NCI-H446 (cell line): Measurements from ENCODE around the gene GRID1.
"Not testable (repeated sequence)": the region's sequence is repeated elsewhere in the genome, so short reads cannot be mapped to it uniquely, and the experiment has no call there.

Experiments used
- DNase-seq, 2 experiments: peaks; one replicate each; lab custom pipeline; 2025; lab: John Stamatoyannopoulos, UW

GRID1 gene

GRCh38 chr10:86391986-86392722, 25.6 kb upstream of the GRID1 start:
- no peak for DNase-seq

DNA sequence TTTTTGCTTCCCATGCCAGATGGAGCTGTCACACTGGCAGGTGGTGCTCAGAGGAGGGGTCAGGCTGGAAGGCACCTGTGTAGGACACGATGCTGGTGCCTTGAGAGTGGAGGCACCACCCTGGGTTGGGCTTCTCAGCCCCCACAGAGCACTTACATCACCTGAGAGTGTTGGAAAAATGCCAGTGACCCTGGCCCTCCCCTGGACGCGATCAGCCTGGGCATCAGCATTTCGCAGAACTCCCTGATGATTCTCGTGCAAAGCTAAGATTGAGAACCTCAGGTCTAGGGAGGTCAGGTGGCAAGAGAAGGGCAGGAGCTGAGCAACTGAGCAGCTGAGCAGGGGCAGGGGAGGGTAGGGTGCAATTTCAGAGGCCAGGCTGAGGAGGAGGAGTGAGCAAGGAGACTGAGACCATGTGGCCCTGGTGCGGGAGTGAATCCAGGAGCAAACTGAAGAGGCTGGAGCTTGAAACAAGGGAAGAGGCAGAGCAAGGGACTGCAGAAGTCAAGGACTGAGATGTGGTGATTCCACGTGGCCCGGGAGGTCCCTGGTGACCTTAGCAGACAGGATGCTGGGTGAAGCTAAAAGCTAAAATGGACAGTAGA, 24.7 kb upstream of the GRID1 start:
- DNase-seq = no peak

DNA sequence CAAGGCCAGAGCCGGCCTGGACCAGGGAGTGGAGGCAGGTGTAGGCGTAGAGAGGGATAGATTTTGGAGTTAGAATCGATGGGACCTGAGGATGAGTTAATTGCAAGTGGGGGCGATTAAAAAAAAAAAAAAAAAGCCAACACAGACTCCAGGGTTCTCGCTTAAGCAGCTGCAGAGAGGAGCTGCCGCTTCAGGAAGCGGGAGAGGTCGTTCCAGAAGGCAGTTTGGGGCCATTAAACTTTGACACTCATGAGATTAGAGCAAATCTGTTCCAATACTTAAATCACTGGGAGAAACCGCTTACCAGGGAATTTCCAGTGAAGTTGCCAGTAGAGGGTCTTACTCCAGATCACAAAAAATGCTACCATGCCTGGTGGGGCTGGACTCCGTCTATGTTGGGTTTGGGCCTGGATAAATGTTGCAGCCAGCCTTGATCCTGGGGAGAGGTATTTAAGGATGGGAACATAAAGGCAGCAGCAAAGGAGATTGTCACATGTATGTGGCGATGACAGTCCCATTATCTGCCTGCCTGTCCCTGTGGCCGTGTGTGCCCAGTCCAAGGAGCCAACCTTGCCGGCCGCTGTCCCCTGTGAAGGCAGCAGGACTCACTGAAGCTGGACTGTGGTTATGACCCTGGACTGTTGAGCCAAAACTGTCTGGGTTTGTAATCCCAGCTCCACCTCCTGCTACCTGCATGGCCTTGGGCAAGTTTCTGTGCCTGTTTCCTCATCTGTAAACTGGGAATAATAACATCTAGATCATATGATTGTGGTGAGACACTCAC, 23.9 kb upstream of the GRID1 start:
- DNase-seq = no peak

- DNase-seq = no peak
Observed at GRCh38 chr10:86389441-86390193, 23.0 kb upstream of the GRID1 start.

DNA sequence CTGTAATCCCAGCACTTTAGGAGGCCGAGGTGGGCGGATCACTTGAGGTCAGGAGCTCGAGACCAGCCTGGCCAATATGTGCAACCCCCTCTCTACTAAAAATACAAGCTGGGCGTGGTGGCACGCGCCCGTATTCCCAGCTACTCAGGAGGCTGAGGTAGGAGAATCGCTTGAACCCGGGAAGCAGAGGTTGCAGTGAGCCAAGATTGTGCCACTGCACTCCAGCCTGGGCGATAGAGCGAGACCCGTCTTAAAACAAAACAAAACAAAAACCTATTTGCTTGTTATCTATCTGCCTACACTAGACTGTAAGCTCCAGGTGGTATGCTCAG, 22.5 kb upstream of the GRID1 start:
- DNase-seq = not testable (repeated sequence)

- DNase-seq = no peak
Observed at GRCh38 chr10:86388119-86388704, 21.6 kb upstream of the GRID1 start.

DNA sequence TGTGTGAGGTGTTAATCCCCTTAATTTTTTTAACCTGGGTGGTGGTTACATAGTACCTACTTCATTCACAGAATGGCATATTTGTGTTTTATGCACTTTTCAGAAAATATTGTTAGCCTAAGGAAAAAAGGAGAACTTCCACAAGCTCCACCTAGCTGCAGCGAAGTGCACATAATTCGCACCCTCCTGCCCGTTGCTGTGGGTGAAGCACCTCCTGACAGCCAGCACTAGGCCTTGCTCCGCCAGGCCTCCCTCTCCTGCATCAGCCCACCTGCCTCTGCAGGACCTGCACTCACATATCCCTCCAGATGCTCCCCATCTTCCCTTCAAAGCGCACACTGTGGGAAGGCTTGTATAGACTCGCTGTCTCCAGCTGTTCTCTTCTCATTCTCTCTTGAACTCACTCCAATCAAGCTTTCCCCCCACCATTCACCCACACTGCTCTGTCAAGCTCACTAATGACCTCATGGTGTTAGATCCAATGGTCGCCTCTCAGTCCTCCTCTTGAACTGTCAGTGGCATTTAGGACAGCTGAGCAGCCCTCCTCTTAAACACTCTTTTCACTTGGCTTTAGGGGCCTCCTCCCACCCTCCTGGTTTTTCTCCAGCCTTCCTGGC, 20.7 kb upstream of the GRID1 start:
- no peak for DNase-seq

GRCh38 chr10:86385806-86386205, 19.2 kb upstream of the GRID1 start:
- DNase-seq = no peak

DNA sequence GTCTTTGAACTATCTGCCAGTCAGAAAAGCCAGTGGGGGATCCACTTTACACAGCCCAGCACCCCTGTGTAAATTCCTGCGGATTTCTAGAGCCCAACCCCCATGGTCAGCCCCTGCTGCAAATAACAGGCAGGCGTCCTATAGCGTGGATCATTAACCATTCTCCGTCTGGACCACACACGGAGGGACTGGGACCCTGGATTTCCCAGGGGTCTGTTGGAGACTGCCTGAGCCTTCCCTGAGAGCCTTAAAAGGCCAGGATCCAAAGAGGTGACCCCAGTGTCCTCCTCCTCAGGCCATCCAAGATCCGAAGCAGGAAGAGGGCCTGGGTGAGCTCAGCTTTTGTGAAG, 11.2 kb upstream of the GRID1 start:
- no peak for DNase-seq

DNA sequence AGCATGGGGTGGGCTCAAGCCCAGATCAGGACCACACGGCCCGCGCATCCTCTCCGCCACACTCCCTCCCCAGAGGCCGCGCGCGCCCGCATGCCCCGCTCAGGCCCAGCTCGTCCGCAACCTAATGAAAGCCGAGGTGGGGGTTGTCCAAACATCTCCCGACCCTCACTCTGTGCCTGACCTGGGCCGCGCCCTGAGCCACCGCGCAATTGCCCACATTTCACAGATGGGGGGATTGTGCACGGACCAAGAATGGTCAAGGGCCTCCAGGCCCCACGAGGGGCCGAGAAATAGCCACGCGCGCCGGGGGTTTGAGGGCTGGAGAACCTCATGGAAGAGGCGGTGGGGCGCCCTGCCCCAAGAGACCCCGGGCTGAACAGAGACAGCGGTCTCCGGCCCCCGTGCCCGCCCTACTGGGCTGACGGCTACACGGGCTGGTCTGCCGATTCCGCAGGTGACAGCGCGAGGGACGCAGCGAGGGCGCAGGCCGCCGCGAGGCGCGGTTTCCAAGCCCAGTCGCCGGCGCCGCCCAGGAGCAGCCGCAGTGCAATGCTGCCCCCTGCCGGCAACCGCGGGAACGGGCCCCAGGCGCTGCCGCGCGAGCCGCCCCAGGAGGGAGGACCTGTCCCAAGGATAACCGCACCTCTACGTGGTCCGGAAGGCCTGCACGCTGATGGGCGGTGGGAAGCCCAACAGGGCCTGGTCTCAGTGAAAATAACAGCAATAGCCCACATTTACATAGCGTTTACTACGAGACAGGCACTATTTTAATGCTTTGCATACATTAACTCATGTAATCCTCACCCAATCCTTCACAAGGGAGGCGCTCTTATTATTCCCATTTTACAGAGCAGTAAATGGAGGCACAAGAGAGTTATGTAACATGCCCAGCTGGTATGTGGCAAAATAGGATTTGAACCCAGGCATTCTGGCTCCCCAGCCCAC, 10.5 kb upstream of the GRID1 start:
- DNase-seq = peak in 1 of 2 experiments; percentile 48

GRCh38 chr10:86376403-86376802, 9.8 kb upstream of the GRID1 start:
- no peak for DNase-seq

DNA sequence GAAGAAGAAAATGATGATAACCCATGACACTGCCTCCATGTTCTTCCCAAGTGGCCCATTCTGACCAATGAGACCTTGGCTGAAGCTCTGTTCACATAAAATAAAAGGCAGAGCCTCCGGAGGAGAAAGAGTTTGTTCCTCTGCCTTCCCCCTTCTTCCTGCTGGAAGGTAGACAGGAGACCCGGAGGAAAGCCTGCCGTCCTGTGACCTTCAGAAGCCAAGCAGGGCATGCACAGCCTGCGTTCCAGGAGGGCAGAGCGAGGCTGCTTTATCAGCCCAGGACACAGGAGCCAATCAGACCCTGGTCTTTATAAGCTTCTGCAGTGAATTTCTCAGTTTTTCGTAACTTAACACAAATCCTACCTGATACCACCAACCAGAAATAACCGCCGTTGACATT, 8.6 kb upstream of the GRID1 start:
- DNase-seq = no peak

GRCh38 chr10:86374664-86375063, 8.1 kb upstream of the GRID1 start:
- DNase-seq = no peak

DNA sequence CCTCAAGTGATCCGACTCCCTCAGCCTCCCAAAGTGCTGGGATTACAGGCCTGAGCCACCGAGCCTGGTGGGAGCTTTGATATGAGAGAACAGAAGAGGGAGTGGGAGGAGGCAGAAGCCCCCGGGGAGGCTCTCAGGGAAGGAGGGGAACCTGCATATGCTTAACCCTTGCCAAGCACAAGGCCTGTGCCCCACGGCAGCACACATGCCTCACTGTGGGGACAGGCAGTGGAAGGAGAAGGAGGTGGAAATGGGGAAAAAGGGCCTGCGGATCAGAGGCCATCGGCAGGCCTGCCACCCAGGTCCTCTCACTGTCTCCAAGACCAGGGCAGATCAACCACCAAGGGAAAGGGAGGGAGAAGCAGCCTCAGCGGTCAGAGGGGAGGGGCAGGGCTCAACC, 7.2 kb upstream of the GRID1 start:
- DNase-seq = no peak

- DNase-seq = no peak
Observed at GRCh38 chr10:86373251-86373650, 6.7 kb upstream of the GRID1 start.

DNA sequence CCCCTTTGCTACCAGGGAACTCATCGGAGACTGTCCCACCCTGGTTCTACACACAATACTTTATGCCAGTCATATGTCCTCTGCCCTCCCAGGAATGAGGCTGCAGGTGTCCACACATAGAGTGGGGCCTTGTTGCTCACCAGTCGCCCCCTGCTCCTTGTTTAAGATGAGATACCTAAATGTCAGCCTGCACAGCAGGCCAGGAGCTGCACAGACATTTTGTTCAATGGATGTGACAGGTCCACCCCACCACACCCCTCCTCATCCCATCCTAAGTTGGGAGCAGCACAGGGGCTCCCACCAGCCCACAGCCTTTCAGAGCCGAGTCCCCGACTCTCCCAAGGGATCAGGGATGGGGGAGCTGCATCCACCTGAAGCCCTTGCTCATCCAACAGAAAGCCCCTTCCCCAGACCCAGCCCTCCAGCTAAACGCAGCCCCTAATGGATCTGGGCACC, 6.2 kb upstream of the GRID1 start:
- DNase-seq = no peak

- no peak for DNase-seq
Observed at GRCh38 chr10:86372119-86372783, 5.7 kb upstream of the GRID1 start.

DNA sequence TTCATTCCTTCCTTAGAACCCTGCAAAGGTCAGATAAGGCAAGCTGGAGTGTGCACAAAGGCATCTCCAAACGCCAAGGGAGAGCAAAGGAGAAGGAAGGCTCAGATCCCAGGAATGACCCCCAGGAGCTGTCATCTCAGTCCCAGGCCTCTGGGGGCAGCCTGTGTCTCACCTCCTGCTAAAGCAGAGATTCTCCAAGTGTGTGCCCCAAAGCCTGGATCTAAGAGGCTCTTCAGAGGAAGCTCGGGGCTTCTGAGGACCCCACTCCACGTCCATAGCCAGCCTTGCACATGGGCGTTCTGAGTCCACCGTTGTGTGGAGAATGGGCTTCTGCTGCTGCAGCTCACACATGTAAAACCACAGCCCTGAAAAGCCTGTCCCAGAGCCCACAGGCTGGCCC, 5.1 kb upstream of the GRID1 start:
- DNase-seq = no peak

DNA sequence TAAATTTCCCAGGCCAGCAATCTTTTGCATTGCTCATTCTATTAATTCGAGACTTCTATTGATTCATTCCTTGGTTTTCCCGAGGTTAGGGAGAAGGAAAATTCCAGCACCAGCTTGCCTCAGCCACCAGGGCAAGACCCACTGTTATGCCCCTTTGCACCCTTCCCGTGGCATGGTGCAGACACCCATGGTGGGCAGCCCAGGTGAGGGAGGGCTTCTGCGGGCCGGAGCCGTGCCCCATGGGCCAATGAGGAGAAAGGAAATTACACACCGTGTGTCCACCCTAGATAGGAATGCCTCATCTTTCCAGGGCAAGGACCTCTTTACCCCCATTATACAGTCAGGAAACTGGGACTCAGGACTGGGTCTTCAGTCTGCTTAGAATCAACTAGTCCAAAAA, 4.5 kb upstream of the GRID1 start:
- DNase-seq = no peak

GRCh38 chr10:86370006-86370585, 3.5 kb upstream of the GRID1 start:
- no peak for DNase-seq
